Upper lobe of left lung (tissue), 4 donors: Measurements from ENCODE around the gene ARPC2.

Experiments used
- EP300 ChIP-seq, 4 donors: sonication (generic); formaldehyde crosslinking; IDR thresholded peaks; one replicate each; pipeline ENCODE4 v1.5.1; 2017; ENCODE audit warnings: antibody characterized with exemption in 4 of 4, control low read depth in 2 of 4
- POLR2A ChIP-seq, 4 donors: fragments of 450-650 bp; IDR thresholded peaks; one replicate each; pipeline ENCODE4 v1.5.1; 2016 to 2017; ENCODE audit warnings: antibody characterized with exemption in 4 of 4, mild to moderate bottlenecking in 2 of 4
- POLR2AphosphoS5 ChIP-seq, 2 donors: sonication (generic); formaldehyde crosslinking; IDR thresholded peaks; one replicate each; pipeline ENCODE4 v1.5.1; 2017; ENCODE audit warnings: antibody characterized with exemption in 2 of 2
- TF ChIP-seq, protein P1 (sequence below), 6 experiments: fragments of 450-650 bp in 4 of 6; fragments of 200-600 bp in 2 of 6; sonication (generic) in 2 of 6; IDR thresholded peaks; one replicate each; pipeline ENCODE4 v1.5.1; 2016 to 2019; ENCODE audit warnings: antibody characterized with exemption in 6 of 6

- TF ChIP-seq POLR2A (IDR thresholded peaks at IDR 0.05), result no peak
- TF ChIP-seq, protein P1, sequence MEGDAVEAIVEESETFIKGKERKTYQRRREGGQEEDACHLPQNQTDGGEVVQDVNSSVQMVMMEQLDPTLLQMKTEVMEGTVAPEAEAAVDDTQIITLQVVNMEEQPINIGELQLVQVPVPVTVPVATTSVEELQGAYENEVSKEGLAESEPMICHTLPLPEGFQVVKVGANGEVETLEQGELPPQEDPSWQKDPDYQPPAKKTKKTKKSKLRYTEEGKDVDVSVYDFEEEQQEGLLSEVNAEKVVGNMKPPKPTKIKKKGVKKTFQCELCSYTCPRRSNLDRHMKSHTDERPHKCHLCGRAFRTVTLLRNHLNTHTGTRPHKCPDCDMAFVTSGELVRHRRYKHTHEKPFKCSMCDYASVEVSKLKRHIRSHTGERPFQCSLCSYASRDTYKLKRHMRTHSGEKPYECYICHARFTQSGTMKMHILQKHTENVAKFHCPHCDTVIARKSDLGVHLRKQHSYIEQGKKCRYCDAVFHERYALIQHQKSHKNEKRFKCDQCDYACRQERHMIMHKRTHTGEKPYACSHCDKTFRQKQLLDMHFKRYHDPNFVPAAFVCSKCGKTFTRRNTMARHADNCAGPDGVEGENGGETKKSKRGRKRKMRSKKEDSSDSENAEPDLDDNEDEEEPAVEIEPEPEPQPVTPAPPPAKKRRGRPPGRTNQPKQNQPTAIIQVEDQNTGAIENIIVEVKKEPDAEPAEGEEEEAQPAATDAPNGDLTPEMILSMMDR (IDR thresholded peaks at IDR 0.05), result no peak
- no peak for TF ChIP-seq EP300 (IDR thresholded peaks at IDR 0.05)
- no peak for TF ChIP-seq POLR2AphosphoS5 (IDR thresholded peaks at IDR 0.05)
Observed at GRCh38 chr2:218233543-218233942, 16.6 kb downstream of the ARPC2 start.
